ENCODE data around the gene PRKAR1B.

PRKAR1B gene

GRCh38 chr7:727104-727805 is at the start of gene PRKAR1B:
Gene PRKAR1B (minus strand): TSS chr7:727281. CDS start chr7:711505, 15,776 bp downstream.
- DNase-seq (ENCODE audit: low read depth): no peak

GRCh38 chr7:776381-776780 is 49.3 kb upstream of the PRKAR1B start:
- DNase-seq (ENCODE audit: low read depth): no peak

GRCh38 chr7:774161-775109 is 47.4 kb upstream of the PRKAR1B start:
- DNase-seq (ENCODE audit: low read depth): no peak

- no peak for DNase-seq (ENCODE audit: low read depth)
Measured at GRCh38 chr7:773622-773915, 46.5 kb upstream of the PRKAR1B start.

GRCh38 chr7:772861-773621 is 46.0 kb upstream of the PRKAR1B start:
- no peak for DNase-seq (ENCODE audit: low read depth)

- DNase-seq (ENCODE audit: low read depth): no peak
Measured at GRCh38 chr7:772392-772791, 45.3 kb upstream of the PRKAR1B start.

GRCh38 chr7:772005-772294 is 44.9 kb upstream of the PRKAR1B start:
- DNase-seq (ENCODE audit: low read depth): no peak

GRCh38 chr7:771234-772004 is 44.3 kb upstream of the PRKAR1B start:
- DNase-seq (ENCODE audit: low read depth): peak; percentile 6

GRCh38 chr7:770741-771166 is 43.7 kb upstream of the PRKAR1B start:
- no peak for DNase-seq (ENCODE audit: low read depth)

- DNase-seq (ENCODE audit: low read depth): no peak
Measured at GRCh38 chr7:770336-770735, 43.3 kb upstream of the PRKAR1B start.

- DNase-seq (ENCODE audit: low read depth): no peak
Measured at GRCh38 chr7:768881-769504, 41.9 kb upstream of the PRKAR1B start.

GRCh38 chr7:767941-768731 is 41.1 kb upstream of the PRKAR1B start:
- DNase-seq (ENCODE audit: low read depth): no peak

GRCh38 chr7:767580-767940 is 40.5 kb upstream of the PRKAR1B start:
- no peak for DNase-seq (ENCODE audit: low read depth)

GRCh38 chr7:765383-765782 is 38.3 kb upstream of the PRKAR1B start:
- no peak for DNase-seq (ENCODE audit: low read depth)

- no peak for DNase-seq (ENCODE audit: low read depth)
Measured at GRCh38 chr7:763762-764161, 36.7 kb upstream of the PRKAR1B start.

GRCh38 chr7:762885-763284 is 35.8 kb upstream of the PRKAR1B start:
- DNase-seq (ENCODE audit: low read depth): no peak

GRCh38 chr7:761631-762030 is 34.5 kb upstream of the PRKAR1B start:
- no peak for DNase-seq (ENCODE audit: low read depth)

- DNase-seq (ENCODE audit: low read depth): no peak
Measured at GRCh38 chr7:761101-761500, 34.0 kb upstream of the PRKAR1B start.

- DNase-seq (ENCODE audit: low read depth): no peak
Measured at GRCh38 chr7:760006-760405, 32.9 kb upstream of the PRKAR1B start.

- no peak for DNase-seq (ENCODE audit: low read depth)
Measured at GRCh38 chr7:759569-759968, 32.5 kb upstream of the PRKAR1B start.

GRCh38 chr7:757741-758163 is 30.7 kb upstream of the PRKAR1B start:
- DNase-seq (ENCODE audit: low read depth): no peak

All from GM04504 (cell line).